Mesendoderm (in vitro differentiated cells): ENCODE data around the gene GNG2. TPM values are rescaled to one million over a fixed set of nuclear protein-coding genes. Genes with fewer than 3 reads are reported as not detected.

Experiments used
- DNase-seq: peaks from one replicate; pipeline ENCODE4 v3.0.0; 2013
- H2AK5ac ChIP-seq: 2 replicates; pipeline ENCODE4 v1.6.1; 2013; ENCODE audit warnings: low read length, inconsistent platforms
- H2BK120ac ChIP-seq: 2 replicates; pipeline ENCODE4 v1.6.1; 2013; ENCODE audit warnings: low read depth, mild to moderate bottlenecking, low read length, moderate library complexity, mixed read lengths
- H2BK15ac ChIP-seq: replicated peaks from 2 replicates; pipeline ENCODE4 v1.6.1; 2013; ENCODE audit warnings: low read depth, mild to moderate bottlenecking, moderate library complexity
- H2BK5ac ChIP-seq: 2 replicates; pipeline ENCODE4 v1.6.1; 2013; ENCODE audit warnings: low read length, inconsistent platforms
- H3K18ac ChIP-seq: 2 replicates; pipeline ENCODE4 v1.6.1; 2013; ENCODE audit warnings: mild to moderate bottlenecking, low read length, mixed read lengths
- H3K23ac ChIP-seq: one replicate; pipeline ENCODE4 v1.6.1; 2013; ENCODE audit warnings: low read length
- H3K27ac ChIP-seq: 2 replicates; pipeline ENCODE4 v1.5.1; 2013; ENCODE audit warnings: low read depth, mild to moderate bottlenecking, inconsistent platforms, low read length, moderate library complexity
- H3K27me3 ChIP-seq: 2 replicates; pipeline ENCODE4 v1.6.1; 2013; ENCODE audit warnings: low read length, control low read depth, mild to moderate bottlenecking, inconsistent platforms; ENCODE audit not compliant: insufficient read depth, poor library complexity
- H3K36me3 ChIP-seq: 2 replicates; pipeline ENCODE4 v1.6.1; 2013; ENCODE audit warnings: low read length, inconsistent platforms; ENCODE audit not compliant: control insufficient read depth, insufficient read depth
- H3K4ac ChIP-seq: one replicate; pipeline ENCODE4 v1.6.1; 2013; ENCODE audit warnings: low read depth, mild to moderate bottlenecking, low read length, moderate library complexity
- H3K4me1 ChIP-seq: 2 replicates; pipeline ENCODE4 v1.6.1; 2013; ENCODE audit warnings: low read depth, low read length, inconsistent platforms; ENCODE audit not compliant: control insufficient read depth
- H3K4me2 ChIP-seq: 2 replicates; pipeline ENCODE4 v1.6.1; 2013; ENCODE audit warnings: low read length
- H3K4me3 ChIP-seq: 2 replicates; pipeline ENCODE4 v1.5.1; 2013; ENCODE audit warnings: mild to moderate bottlenecking, low read length
- H3K56ac ChIP-seq: one replicate; pipeline ENCODE4 v1.6.1; 2013; ENCODE audit warnings: low read length
- H3K79me1 ChIP-seq: 2 replicates; pipeline ENCODE4 v1.6.1; 2013; ENCODE audit warnings: low read length, inconsistent platforms
- H3K79me2 ChIP-seq: 2 replicates; pipeline ENCODE4 v1.6.1; 2013; ENCODE audit warnings: mild to moderate bottlenecking, low read length; ENCODE audit not compliant: control insufficient read depth, insufficient read depth
- H3K9ac ChIP-seq: 2 replicates; pipeline ENCODE4 v1.6.1; 2013; ENCODE audit warnings: low read length, inconsistent platforms
- H4K5ac ChIP-seq: one replicate; pipeline ENCODE4 v1.6.1; 2013; ENCODE audit warnings: low read length
- H4K8ac ChIP-seq: one replicate; pipeline ENCODE4 v1.6.1; 2013; ENCODE audit warnings: low read depth, mild to moderate bottlenecking, control low read depth, low read length, moderate library complexity
- WGBS: extraction: QIAGEN DNeasy Blood & Tissue Kit; methylation state at CpG from one replicate; pipeline ENCODE4 v1.1.7; 2013; ENCODE audit warnings: low lambda C conversion rate, missing lambda C conversion rate; ENCODE audit not compliant: insufficient coverage; ENCODE audit errors: extremely low coverage; 5-methylcytosine and 5-hydroxymethylcytosine counted together
- polyA plus RNA-seq, 2 experiments: library from polyadenylated mRNA; stranded (reverse); fragments of 200-250 nt; gene quantifications; one replicate each; pipeline ENCODE4 v1.2.3, GENCODE V29; 2013

The GNG2 gene
- 10.6 TPM for polyA plus RNA-seq (2013, experiment 1 of 2)
- 10.4 TPM for polyA plus RNA-seq (2013, experiment 2 of 2)

GRCh38 chr14:51860164-51860824 is at the start of gene GNG2:
GNG2 (plus strand) TSS chr14:51860612; CDS start chr14:51950679, 90,067 bp downstream.
- Histone ChIP-seq H3K79me2 (no peaks in the 10 kb centered on the region), H3K27ac (no peak within 1 kb of the TSS), H3K9ac (peak within 1 kb of the TSS; percentile 71), H3K4ac (no peak within 1 kb of the TSS), H3K23ac (peak within 1 kb of the TSS; percentile 45), H3K4me3 (peak within 1 kb of the TSS; percentile 66), H2BK15ac (no peak within 1 kb of the TSS), H3K18ac (peak within 1 kb of the TSS; percentile 88), H3K27me3 (no peaks in the 10 kb centered on the region), H3K79me1 (no peaks in the 10 kb centered on the region), H2BK120ac (no peak within 1 kb of the TSS), H4K8ac (peak within 1 kb of the TSS; percentile 1), H4K5ac (peak within 1 kb of the TSS; percentile 97), H3K56ac (peak within 1 kb of the TSS; percentile 92), H3K36me3 (no peaks in the 10 kb centered on the region), H2AK5ac (no peak within 1 kb of the TSS), H2BK5ac (no peak within 1 kb of the TSS), H3K4me2 (peak within 1 kb of the TSS; percentile 82), H3K4me1 (peaks cover 3% of the 10 kb centered on the region)
- peak; percentile 83 for DNase-seq
- WGBS, result no CpG with 5 or more reads among the region's 22 CpGs

GRCh38 chr14:51811706-51812105 is 48.7 kb upstream of the GNG2 start:
- Histone ChIP-seq H3K27ac (no peak overlapping the region), H3K4me3 (no peak overlapping the region), H3K27me3 (no peaks in the 10 kb centered on the region), H3K23ac (no peak overlapping the region), H3K4ac (no peak overlapping the region), H3K18ac (no peak overlapping the region), H2BK15ac (no peak overlapping the region), H3K4me2 (no peak overlapping the region), H3K9ac (no peak overlapping the region), H3K79me2 (no peaks in the 10 kb centered on the region), H2BK5ac (no peak overlapping the region), H3K36me3 (no peaks in the 10 kb centered on the region), H2BK120ac (no peak overlapping the region), H4K5ac (no peak overlapping the region), H3K56ac (no peak overlapping the region), H3K4me1 (no peaks in the 10 kb centered on the region), H2AK5ac (no peak overlapping the region), H3K79me1 (no peaks in the 10 kb centered on the region), H4K8ac (no peak overlapping the region)
- no peak for DNase-seq

- no peak overlapping the region for H3K4me2 ChIP-seq
- H3K4me1 ChIP-seq, result no peaks in the 10 kb centered on the region
- H3K79me1 ChIP-seq, result no peaks in the 10 kb centered on the region
- H3K4me3 ChIP-seq, result no peak overlapping the region
- H3K18ac ChIP-seq, result no peak overlapping the region
- H3K36me3 ChIP-seq, result no peaks in the 10 kb centered on the region
- WGBS, result no CpG with 5 or more reads among the region's 15 CpGs
- H3K79me2 ChIP-seq, result no peaks in the 10 kb centered on the region
- H3K23ac ChIP-seq, result no peak overlapping the region
- no peak overlapping the region for H2BK120ac ChIP-seq
- H4K8ac ChIP-seq, result no peak overlapping the region
- no peak for DNase-seq
- H3K56ac ChIP-seq, result no peak overlapping the region
- no peak overlapping the region for H4K5ac ChIP-seq
- no peak overlapping the region for H2BK15ac ChIP-seq
- H3K9ac ChIP-seq, result no peak overlapping the region
- H3K4ac ChIP-seq, result no peak overlapping the region
- no peaks in the 10 kb centered on the region for H3K27me3 ChIP-seq
- no peak overlapping the region for H2BK5ac ChIP-seq
- H3K27ac ChIP-seq, result no peak overlapping the region
- H2AK5ac ChIP-seq, result no peak overlapping the region
Observed at GRCh38 chr14:51816031-51816430, 44.4 kb upstream of the GNG2 start.

- H3K79me1 ChIP-seq, result no peaks in the 10 kb centered on the region
- no peak overlapping the region for H4K5ac ChIP-seq
- H3K56ac ChIP-seq, result no peak overlapping the region
- H4K8ac ChIP-seq, result no peak overlapping the region
- H3K4me2 ChIP-seq, result no peak overlapping the region
- WGBS, result no CpG with 5 or more reads among the region's 2 CpGs
- no peak overlapping the region for H3K9ac ChIP-seq
- no peak overlapping the region for H3K18ac ChIP-seq
- no peaks in the 10 kb centered on the region for H3K27me3 ChIP-seq
- no peak overlapping the region for H3K4ac ChIP-seq
- DNase-seq, result no peak
- no peak overlapping the region for H3K23ac ChIP-seq
- no peak overlapping the region for H2BK5ac ChIP-seq
- no peaks in the 10 kb centered on the region for H3K4me1 ChIP-seq
- no peak overlapping the region for H2AK5ac ChIP-seq
- H3K79me2 ChIP-seq, result no peaks in the 10 kb centered on the region
- no peak overlapping the region for H3K27ac ChIP-seq
- H3K4me3 ChIP-seq, result no peak overlapping the region
- no peak overlapping the region for H2BK120ac ChIP-seq
- H3K36me3 ChIP-seq, result no peaks in the 10 kb centered on the region
- no peak overlapping the region for H2BK15ac ChIP-seq
Observed at GRCh38 chr14:51817326-51817725, 43.1 kb upstream of the GNG2 start.

- Histone ChIP-seq H3K27me3 (no peaks in the 10 kb centered on the region), H3K27ac (no peak overlapping the region), H3K9ac (no peak overlapping the region), H2BK15ac (no peak overlapping the region), H2AK5ac (no peak overlapping the region), H3K79me2 (no peaks in the 10 kb centered on the region), H4K5ac (no peak overlapping the region), H2BK120ac (no peak overlapping the region), H3K4ac (no peak overlapping the region), H2BK5ac (no peak overlapping the region), H3K56ac (no peak overlapping the region), H3K36me3 (no peaks in the 10 kb centered on the region), H3K4me2 (no peak overlapping the region), H3K23ac (no peak overlapping the region), H3K79me1 (no peaks in the 10 kb centered on the region), H3K18ac (no peak overlapping the region), H3K4me1 (no peaks in the 10 kb centered on the region), H4K8ac (no peak overlapping the region), H3K4me3 (no peak overlapping the region)
- DNase-seq, result no peak
- WGBS, result no CpG with 5 or more reads among the region's 9 CpGs
Observed at GRCh38 chr14:51818748-51819380, 41.5 kb upstream of the GNG2 start.

- no peak for DNase-seq
- Histone ChIP-seq H3K36me3 (no peaks in the 10 kb centered on the region), H4K5ac (no peak overlapping the region), H3K56ac (no peak overlapping the region), H3K4me3 (no peak overlapping the region), H3K4me1 (peaks cover 4% of the 10 kb centered on the region), H3K4me2 (no peak overlapping the region), H3K79me1 (no peaks in the 10 kb centered on the region), H3K18ac (no peak overlapping the region), H4K8ac (no peak overlapping the region), H3K9ac (no peak overlapping the region), H3K4ac (no peak overlapping the region), H3K27me3 (no peaks in the 10 kb centered on the region), H2BK120ac (no peak overlapping the region), H3K27ac (no peak overlapping the region), H2BK15ac (no peak overlapping the region), H2BK5ac (no peak overlapping the region), H3K79me2 (no peaks in the 10 kb centered on the region), H3K23ac (no peak overlapping the region), H2AK5ac (no peak overlapping the region)
Observed at GRCh38 chr14:51821822-51822221, 38.6 kb upstream of the GNG2 start.
